OCI-LY1 (cell line): ENCODE results near the gene TCTN2.

Experiments
- H2AFZ ChIP-seq: fragments of 200-600 bp; sonication (generic), shearing (Covaris generic); 2 replicates; pipeline ENCODE4 v1.6.0; 2014; ENCODE audit warnings: antibody characterized with exemption, mild to moderate bottlenecking, low read length
- H3F3A ChIP-seq: fragments of 200-600 bp; sonication (generic), shearing (Covaris generic); 2 replicates; pipeline ENCODE4 v1.6.0; 2014; ENCODE audit warnings: mild to moderate bottlenecking, antibody characterized with exemption, low read length, moderate library complexity; ENCODE audit not compliant: insufficient read depth
- H3K27ac ChIP-seq: fragments of 200-600 bp; sonication (generic); 2 replicates; pipeline ENCODE4 v1.5.1; 2014; ENCODE audit warnings: low read length, mixed run types, mild to moderate bottlenecking, low read depth; ENCODE audit not compliant: poor library complexity, severe bottlenecking
- H3K27me3 ChIP-seq: fragments of 200-600 bp; sonication (generic); 2 replicates; pipeline ENCODE4 v1.6.0; 2014; ENCODE audit warnings: antibody characterized with exemption, mild to moderate bottlenecking, low read length, moderate library complexity; ENCODE audit not compliant: insufficient read depth
- H3K36me3 ChIP-seq: fragments of 200-600 bp; sonication (generic); 2 replicates; pipeline ENCODE4 v1.6.1; 2014; ENCODE audit warnings: mild to moderate bottlenecking, antibody characterized with exemption, low read length, moderate library complexity, mixed read lengths; ENCODE audit not compliant: insufficient read depth
- H3K4me1 ChIP-seq: fragments of 200-600 bp; sonication (generic); 2 replicates; pipeline ENCODE4 v1.5.1; 2014; ENCODE audit warnings: mild to moderate bottlenecking, low read length, moderate library complexity; ENCODE audit not compliant: insufficient read depth, severe bottlenecking
- H3K4me2 ChIP-seq: fragments of 200-600 bp; sonication (generic), shearing (Covaris generic); 2 replicates; pipeline ENCODE4 v1.6.1; 2014; ENCODE audit warnings: low read length
- H3K4me3 ChIP-seq: fragments of 200-600 bp; sonication (generic); 2 replicates; pipeline ENCODE4 v1.5.1; 2014; ENCODE audit warnings: low read length, low read depth, mild to moderate bottlenecking, mixed read lengths; ENCODE audit not compliant: poor library complexity, severe bottlenecking
- H3K79me2 ChIP-seq: fragments of 200-600 bp; shearing (Covaris generic); 2 replicates; pipeline ENCODE4 v1.6.1; 2016; ENCODE audit warnings: mixed run types, low read length, mixed read lengths; ENCODE audit not compliant: insufficient read depth
- H3K9ac ChIP-seq: fragments of 200-600 bp; sonication (generic), shearing (Covaris generic); 2 replicates; pipeline ENCODE4 v1.6.1; 2014; ENCODE audit warnings: mild to moderate bottlenecking, low read length, mixed read lengths
- H3K9me2 ChIP-seq: fragments of 200-600 bp; sonication (generic), shearing (Covaris generic); 2 replicates; pipeline ENCODE4 v1.6.1; 2014; ENCODE audit warnings: low read depth, mild to moderate bottlenecking, low read length, mixed read lengths
- H3K9me3 ChIP-seq: fragments of 200-600 bp; shearing (Covaris generic); 2 replicates; pipeline ENCODE4 v1.6.1; 2014; ENCODE audit warnings: low read length, mixed read lengths
- H4K20me1 ChIP-seq: fragments of 200-600 bp; sonication (generic), shearing (Covaris generic); 2 replicates; pipeline ENCODE4 v1.6.0; 2016; ENCODE audit warnings: mild to moderate bottlenecking, low read length; ENCODE audit not compliant: insufficient read depth
- EZH2 ChIP-seq: fragments of 200-600 bp; sonication (generic), shearing (Covaris generic); IDR thresholded peaks from 2 replicates; pipeline ENCODE4 v1.8.0; 2017; ENCODE audit warnings: borderline replicate concordance, mixed run types, mild to moderate bottlenecking, antibody characterized with exemption, low read length, moderate library complexity, mixed read lengths
- TF ChIP-seq, protein P1 (sequence below): fragments of 200-600 bp; sonication (generic), shearing (Covaris generic); IDR thresholded peaks from 2 replicates; pipeline ENCODE4 v1.5.1; 2017; ENCODE audit warnings: mild to moderate bottlenecking, antibody characterized with exemption, low read length, moderate library complexity, mixed read lengths

Gene TCTN2

GRCh38 chr12:123748161-123748560, 77.2 kb downstream of the TCTN2 start:
- Histone ChIP-seq H3K4me2 (no peak overlapping the region), H3K4me1 (peaks cover 1% of the 10 kb centered on the region), H3K4me3 (no peak overlapping the region), H3K79me2 (no peaks in the 10 kb centered on the region), H3K36me3 (peaks cover 83% of the 10 kb centered on the region), H3K9me2 (no peaks in the 10 kb centered on the region), H3K27ac (no peak overlapping the region), H4K20me1 (no peaks in the 10 kb centered on the region), H2AFZ (no peak overlapping the region), H3K9ac (no peak overlapping the region), H3F3A (0 out of 2 replicates have a peak, but pooled peaks cover 5% of the 10 kb centered on the region), H3K27me3 (no peaks in the 10 kb centered on the region), H3K9me3 (no peaks in the 10 kb centered on the region)
- TF ChIP-seq, protein P1, sequence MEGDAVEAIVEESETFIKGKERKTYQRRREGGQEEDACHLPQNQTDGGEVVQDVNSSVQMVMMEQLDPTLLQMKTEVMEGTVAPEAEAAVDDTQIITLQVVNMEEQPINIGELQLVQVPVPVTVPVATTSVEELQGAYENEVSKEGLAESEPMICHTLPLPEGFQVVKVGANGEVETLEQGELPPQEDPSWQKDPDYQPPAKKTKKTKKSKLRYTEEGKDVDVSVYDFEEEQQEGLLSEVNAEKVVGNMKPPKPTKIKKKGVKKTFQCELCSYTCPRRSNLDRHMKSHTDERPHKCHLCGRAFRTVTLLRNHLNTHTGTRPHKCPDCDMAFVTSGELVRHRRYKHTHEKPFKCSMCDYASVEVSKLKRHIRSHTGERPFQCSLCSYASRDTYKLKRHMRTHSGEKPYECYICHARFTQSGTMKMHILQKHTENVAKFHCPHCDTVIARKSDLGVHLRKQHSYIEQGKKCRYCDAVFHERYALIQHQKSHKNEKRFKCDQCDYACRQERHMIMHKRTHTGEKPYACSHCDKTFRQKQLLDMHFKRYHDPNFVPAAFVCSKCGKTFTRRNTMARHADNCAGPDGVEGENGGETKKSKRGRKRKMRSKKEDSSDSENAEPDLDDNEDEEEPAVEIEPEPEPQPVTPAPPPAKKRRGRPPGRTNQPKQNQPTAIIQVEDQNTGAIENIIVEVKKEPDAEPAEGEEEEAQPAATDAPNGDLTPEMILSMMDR = no peak
- TF ChIP-seq EZH2 = no peak

DNA sequence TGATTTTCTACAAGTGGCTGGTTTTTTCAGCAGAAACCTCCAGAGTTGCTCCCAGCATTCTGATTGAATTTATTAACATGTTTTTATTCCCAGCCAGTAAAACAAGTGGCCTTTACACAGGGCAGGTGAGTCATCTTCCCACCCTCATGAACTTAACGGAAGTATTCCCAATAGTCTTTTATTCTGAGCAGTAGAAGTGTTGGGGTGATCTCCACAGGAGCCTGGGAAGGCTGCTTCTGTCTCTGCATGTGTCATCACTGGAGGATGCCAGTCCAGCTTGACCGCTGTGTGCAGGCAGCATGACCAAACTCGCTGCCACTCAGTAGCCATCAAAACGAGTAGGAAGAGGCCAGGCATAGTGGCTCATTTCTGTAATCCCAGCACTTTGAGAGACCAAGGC, 77.7 kb downstream of the TCTN2 start:
- Histone ChIP-seq H3K4me1 (no peaks in the 10 kb centered on the region), H3K36me3 (peaks cover 84% of the 10 kb centered on the region), H4K20me1 (no peaks in the 10 kb centered on the region), H3K27me3 (no peaks in the 10 kb centered on the region), H3F3A (0 out of 2 replicates have a peak, but pooled peaks cover 4% of the 10 kb centered on the region), H3K79me2 (no peaks in the 10 kb centered on the region), H3K27ac (no peak overlapping the region), H3K4me3 (no peak overlapping the region), H3K9me2 (no peaks in the 10 kb centered on the region), H3K4me2 (no peak overlapping the region), H3K9me3 (no peaks in the 10 kb centered on the region), H2AFZ (no peak overlapping the region), H3K9ac (no peak overlapping the region)
- no peak for TF ChIP-seq EZH2
- TF ChIP-seq, protein P1 = no peak

- Histone ChIP-seq H2AFZ (no peak overlapping the region), H3K36me3 (peaks cover 84% of the 10 kb centered on the region), H3K9me2 (no peaks in the 10 kb centered on the region), H3K27ac (no peak overlapping the region), H4K20me1 (no peaks in the 10 kb centered on the region), H3F3A (no peaks in the 10 kb centered on the region), H3K4me2 (no peak overlapping the region), H3K79me2 (no peaks in the 10 kb centered on the region), H3K4me3 (no peak overlapping the region), H3K9me3 (no peaks in the 10 kb centered on the region), H3K27me3 (no peaks in the 10 kb centered on the region), H3K9ac (no peak overlapping the region), H3K4me1 (no peaks in the 10 kb centered on the region)
- TF ChIP-seq, protein P1 = no peak
- no peak for TF ChIP-seq EZH2
Measured at GRCh38 chr12:123749355-123749754, 78.4 kb downstream of the TCTN2 start.
